Measurements from ENCODE around the gene OGN. TPM values are rescaled to one million over a fixed set of nuclear protein-coding genes. Genes with fewer than 3 reads are reported as not detected.

OGN gene, protein sequence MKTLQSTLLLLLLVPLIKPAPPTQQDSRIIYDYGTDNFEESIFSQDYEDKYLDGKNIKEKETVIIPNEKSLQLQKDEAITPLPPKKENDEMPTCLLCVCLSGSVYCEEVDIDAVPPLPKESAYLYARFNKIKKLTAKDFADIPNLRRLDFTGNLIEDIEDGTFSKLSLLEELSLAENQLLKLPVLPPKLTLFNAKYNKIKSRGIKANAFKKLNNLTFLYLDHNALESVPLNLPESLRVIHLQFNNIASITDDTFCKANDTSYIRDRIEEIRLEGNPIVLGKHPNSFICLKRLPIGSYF
- total RNA-seq (2022; extraction: Qiagen RNA extraction), result not detected in 5 replicates

DNA sequence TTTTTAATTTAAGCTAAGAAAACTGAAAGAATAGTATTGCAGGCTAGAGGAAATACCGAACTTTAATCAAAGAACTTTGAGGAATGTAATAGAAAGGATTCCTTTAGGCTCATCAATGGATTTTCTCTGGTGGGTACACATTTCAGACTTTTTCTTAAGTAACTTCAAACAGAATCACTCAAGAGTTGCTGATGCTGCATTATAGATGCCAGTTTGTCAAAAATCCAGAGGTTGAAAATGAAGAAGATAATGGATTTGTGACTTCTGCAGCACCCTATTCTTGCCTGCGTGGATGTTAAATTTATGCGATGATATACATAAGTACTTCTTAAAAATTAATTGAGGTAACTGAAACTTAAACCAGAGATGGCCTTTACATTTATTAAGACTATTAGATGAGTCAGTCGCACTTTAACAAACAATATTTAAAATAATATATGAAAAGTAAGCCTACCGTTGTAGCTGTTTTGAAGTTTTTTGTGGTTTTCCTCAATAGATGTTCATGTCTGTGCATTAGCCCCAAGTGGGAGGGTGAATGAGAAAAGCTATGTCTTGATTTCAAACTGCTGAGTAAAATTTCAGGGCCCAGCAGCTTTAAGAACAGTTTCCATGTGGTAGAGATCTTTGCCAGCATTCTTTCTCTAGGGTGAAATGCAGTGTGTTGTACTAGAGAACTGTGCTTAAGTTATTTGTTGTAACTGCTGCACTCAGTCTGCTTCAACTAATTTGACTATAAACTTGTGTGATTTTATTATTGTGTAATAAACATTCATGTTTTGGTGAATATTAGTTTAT, at the start of gene OGN:
TSS of gene OGN (minus strand) at position 537 of the 795 bp plus-strand sequence. CDS start 1,171 bp downstream, outside the sequence.

DNA sequence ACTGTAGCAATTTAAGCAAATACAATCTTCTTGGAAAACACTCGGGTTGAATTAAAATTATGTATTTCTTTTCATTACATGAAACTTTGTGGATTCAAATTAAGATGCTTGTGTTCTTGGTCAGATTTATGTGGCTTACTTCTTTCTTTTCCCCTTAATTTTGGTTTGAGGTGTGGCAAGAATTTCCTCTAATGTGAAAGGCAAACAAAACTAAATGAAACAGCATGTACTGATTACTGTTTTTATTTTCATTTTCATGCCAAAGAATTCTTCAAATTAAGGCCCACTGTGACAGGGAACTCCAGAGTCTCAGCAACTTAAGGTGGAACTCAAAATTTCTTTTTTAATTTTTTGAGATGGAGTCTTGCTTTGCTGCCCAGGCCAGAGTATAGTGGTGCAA, 20.0 kb upstream of the OGN start, which contains the start of gene OMD:
TSS of gene OMD (minus strand) at position 132 of the 400 bp plus-strand sequence. CDS start 6,913 bp downstream, outside the sequence.

Other genes with a start within 250 kb of the OGN start
- 94.9 to 128 TPM (median 101 TPM) in 5 replicates for gene IARS1, start 110.9 kb downstream of the OGN start, total RNA-seq (2022; extraction: Qiagen RNA extraction)
- 27.6 to 35.8 TPM (median 28.1 TPM) in 5 replicates for gene NOL8, start 79.2 kb downstream of the OGN start, total RNA-seq (2022; extraction: Qiagen RNA extraction)
- 6.8 to 7.9 TPM (median 7.0 TPM) in 5 replicates for gene CENPP, start 78.6 kb downstream of the OGN start, total RNA-seq (2022; extraction: Qiagen RNA extraction)
- not detected in 5 replicates for gene OMD, start 19.9 kb upstream of the OGN start, total RNA-seq (2022; extraction: Qiagen RNA extraction)
- not detected in 5 replicates for gene ASPN, start 77.9 kb upstream of the OGN start, total RNA-seq (2022; extraction: Qiagen RNA extraction)
- gene ECM2, start 131.4 kb upstream of the OGN start, total RNA-seq (2022; extraction: Qiagen RNA extraction), result 0.09 to 0.17 TPM (median 0.13 TPM) in 5 replicates

Measured in A549 treated with Hydrocortisone at 1 μM for 4 hours (cell line).